GM18526 (cell line): Measurements from ENCODE around the gene IGSF23.

Experiments
- POLR2A ChIP-seq: IDR thresholded peaks from 3 replicates; pipeline ENCODE4 v1.6.1; 2011; ENCODE audit not compliant: insufficient read length; ENCODE audit errors: extremely low read depth

The IGSF23 gene

DNA sequence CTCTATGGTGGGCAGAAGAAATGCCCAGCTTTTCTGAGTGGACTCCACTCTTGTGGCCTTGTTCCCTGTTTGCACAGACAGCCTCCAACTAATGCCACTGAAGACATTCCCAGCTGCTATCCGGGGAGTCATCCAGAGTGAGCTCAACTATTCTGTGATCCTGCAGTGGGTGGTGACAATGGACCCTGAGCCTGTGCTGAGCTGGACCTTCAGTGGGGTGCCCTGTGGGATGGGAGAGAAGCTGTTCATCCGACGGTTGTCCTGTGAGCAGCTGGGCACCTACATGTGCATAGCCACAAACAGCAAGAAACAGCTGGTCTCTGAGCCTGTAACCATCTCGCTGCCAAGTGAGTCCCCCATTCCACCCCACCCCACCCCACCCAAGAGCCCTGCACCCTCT is 10.3 kb downstream of the IGSF23 start:
- no peak for TF ChIP-seq POLR2A

DNA sequence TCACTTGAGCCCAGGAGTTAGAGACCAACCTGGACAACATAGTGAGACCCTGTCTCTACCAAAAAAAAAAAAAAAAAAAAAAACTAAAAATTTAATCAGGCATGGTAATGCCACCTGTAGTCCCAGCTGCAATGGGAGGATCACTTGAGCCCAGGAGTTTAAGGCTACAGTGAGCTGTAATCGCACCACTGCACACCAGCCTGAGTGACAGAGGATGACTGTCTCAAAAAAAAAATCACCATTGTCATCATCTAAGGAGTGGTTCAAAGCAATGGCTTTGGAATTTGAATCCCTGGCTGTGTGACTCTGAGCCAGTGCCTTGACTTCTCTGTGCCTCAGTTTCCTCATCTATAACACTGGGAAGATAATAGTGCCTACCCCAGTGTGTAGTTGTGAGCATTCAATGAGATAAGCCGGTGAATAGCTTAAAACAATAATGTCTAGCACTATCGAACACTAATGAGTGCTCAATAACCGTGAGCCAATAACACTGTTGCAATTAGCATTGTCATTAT is 11.5 kb downstream of the IGSF23 start:
- TF ChIP-seq POLR2A = no peak

- TF ChIP-seq POLR2A = no peak
Observed at GRCh38 chr19:44626048-44626624, 12.8 kb downstream of the IGSF23 start.

- no peak for TF ChIP-seq POLR2A
Observed at GRCh38 chr19:44627631-44628030, 14.3 kb downstream of the IGSF23 start.

DNA sequence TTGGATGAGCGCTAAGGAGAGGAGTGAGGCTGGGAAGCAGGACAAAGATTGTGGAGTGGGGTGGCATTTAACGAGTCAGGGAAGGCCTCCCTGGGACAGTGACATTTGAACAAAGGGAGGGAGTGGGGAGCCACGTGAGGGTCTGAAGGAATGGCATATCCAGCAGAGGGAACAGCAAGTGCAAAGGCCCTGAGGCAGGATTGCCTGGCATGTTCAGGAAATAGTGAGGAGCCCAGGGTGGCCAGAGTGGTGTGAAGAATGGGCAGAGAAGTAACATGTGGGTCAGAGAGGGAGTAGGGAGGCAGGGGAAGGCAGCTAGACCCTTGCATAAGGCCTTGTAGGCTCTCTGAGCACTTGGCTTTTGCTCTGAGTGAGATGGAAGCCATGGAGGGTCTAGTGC is 15.4 kb downstream of the IGSF23 start:
- no peak for TF ChIP-seq POLR2A

- no peak for TF ChIP-seq POLR2A
Observed at GRCh38 chr19:44634785-44635184, 21.4 kb downstream of the IGSF23 start.

- TF ChIP-seq POLR2A = no peak
Observed at GRCh38 chr19:44635581-44636438, 22.4 kb downstream of the IGSF23 start.

DNA sequence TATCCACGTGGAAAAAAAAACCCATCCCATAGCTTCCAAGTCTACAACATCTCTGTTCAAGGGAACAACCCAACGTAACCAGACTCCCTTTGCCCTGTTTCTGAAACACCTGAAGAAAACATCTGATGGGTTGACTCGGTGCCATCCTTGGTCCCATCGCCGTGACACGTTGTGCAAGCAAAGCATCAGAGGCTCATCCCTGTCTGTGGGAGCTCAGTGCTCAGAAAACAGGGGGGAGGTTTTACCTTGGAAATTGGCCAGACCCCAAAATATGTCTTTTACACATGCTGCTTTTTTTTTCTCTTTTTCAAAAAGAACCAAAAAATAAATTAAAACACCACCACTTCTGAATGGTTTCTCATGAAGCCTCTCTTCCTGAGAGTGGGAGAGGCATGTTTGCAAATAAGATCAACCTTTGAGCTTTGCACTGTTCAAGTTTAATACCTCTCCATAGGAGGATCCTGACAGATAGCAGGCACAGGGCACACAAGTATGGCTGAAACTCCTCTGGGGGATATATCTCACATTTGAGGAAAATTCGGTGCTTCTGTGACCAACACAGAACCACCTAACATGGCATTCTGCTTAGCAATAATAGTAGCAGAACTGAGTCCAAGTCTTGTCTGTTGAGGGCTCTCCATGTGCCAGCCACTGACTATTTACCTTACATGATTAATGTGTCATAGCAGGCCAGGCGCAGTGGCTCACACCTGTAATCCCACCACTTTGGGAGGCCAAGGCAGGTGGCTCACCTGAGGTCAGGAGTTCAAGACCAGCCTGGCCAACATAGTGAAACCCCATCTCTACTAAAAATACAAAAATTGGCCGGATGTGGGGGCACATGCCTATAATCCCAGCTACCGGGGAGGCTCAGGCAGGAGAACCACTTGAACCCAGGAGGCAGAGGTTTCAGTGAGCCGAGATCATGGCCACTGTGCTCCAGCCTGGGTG is 23.4 kb downstream of the IGSF23 start:
- TF ChIP-seq POLR2A = no peak

- TF ChIP-seq POLR2A = no peak
Observed at GRCh38 chr19:44637390-44637764, 24.0 kb downstream of the IGSF23 start.

- TF ChIP-seq POLR2A = no peak
Observed at GRCh38 chr19:44640518-44640917, 27.2 kb downstream of the IGSF23 start.

GRCh38 chr19:44641501-44642265 is 28.3 kb downstream of the IGSF23 start:
- no peak for TF ChIP-seq POLR2A

- TF ChIP-seq POLR2A = no peak
Observed at GRCh38 chr19:44642377-44642776, 29.0 kb downstream of the IGSF23 start.

DNA sequence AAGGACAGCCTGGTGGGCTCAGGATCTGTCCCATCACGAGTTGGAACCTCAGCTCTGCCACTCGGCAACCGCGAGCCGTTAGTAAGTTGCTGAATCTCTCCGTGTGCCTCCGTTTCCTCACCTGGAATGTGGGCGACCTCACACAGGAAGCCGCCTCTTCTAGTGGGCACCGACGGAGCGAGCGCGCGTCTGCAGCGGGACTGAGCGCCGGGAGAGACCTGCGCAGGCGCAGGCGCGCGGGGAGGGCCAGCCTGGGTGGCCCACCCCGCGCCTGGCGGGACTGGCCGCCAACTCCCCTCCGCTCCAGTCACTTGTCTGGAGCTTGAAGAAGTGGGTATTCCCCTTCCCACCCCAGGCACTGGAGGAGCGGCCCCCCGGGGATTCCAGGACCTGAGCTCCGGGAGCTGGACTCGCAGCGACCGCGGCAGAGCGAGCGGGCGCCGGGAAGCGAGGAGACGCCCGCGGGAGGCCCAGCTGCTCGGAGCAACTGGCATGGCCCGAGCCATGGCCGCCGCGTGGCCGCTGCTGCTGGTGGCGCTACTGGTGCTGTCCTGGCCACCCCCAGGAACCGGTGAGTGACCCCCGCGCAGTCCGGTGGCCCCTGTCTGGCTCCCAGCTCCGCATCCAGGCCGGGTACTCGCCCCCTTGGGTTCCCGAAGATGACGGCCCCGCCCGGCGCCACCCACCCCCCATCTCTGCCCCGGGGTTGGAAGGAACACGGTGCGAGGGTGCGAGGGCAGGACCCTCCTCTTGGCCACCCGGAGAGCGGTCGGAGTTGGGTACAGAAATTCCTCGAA is 30.4 kb downstream of the IGSF23 start, which contains the start of gene PVR:
Gene PVR, plus strand, starts transcription at position 306 of the 797 bp plus-strand sequence. Its CDS starts 187 bp downstream, at position 493.
- TF ChIP-seq POLR2A = no peak

GRCh38 chr19:44644402-44645016 is 31.1 kb downstream of the IGSF23 start:
- no peak for TF ChIP-seq POLR2A
